GM12801 (cell line): Measurements from ENCODE around the gene TUBGCP2.

Experiments
- CTCF ChIP-seq: IDR thresholded peaks from one replicate; pipeline ENCODE4 v1.5.1; 2011; ENCODE audit warnings: control low read depth; ENCODE audit not compliant: insufficient read length; ENCODE audit errors: extremely low read depth

TUBGCP2 gene

GRCh38 chr10:133267829-133268228, 40.8 kb downstream of the TUBGCP2 start:
- no peak for TF ChIP-seq CTCF

- no peak for TF ChIP-seq CTCF
These were observed 41.4 kb downstream of the TUBGCP2 start for GRCh38 chr10:133267293-133267692.

- no peak for TF ChIP-seq CTCF
These were observed 42.4 kb downstream of the TUBGCP2 start for GRCh38 chr10:133266056-133266795.

GRCh38 chr10:133264461-133264860, 44.2 kb downstream of the TUBGCP2 start:
- no peak for TF ChIP-seq CTCF

- TF ChIP-seq CTCF: no peak
These were observed 45.0 kb downstream of the TUBGCP2 start for GRCh38 chr10:133263674-133264073.

- no peak for TF ChIP-seq CTCF
These were observed 46.0 kb downstream of the TUBGCP2 start for GRCh38 chr10:133262696-133263095.

GRCh38 chr10:133261726-133262325, 46.8 kb downstream of the TUBGCP2 start:
- TF ChIP-seq CTCF: no peak
